Choroid plexus epithelial cell (primary cell): ENCODE measurements around the gene PDX1.
A peak's percentile ranks its signal among the peaks of the same experiment; 100 is the strongest.

Experiments
- DNase-seq: peaks from one replicate; pipeline ENCODE4 v3.0.0-alpha.2; 2010; ENCODE audit warnings: low read depth
- H3K4me3 ChIP-seq: 2 replicates; pipeline ENCODE4 v1.5.1; 2011; ENCODE audit warnings: low read depth, mild to moderate bottlenecking, control low read depth, low read length, moderate library complexity
- CTCF ChIP-seq: conservative IDR thresholded peaks from 2 replicates; pipeline ENCODE4 v1.5.1; 2011; ENCODE audit warnings: low read depth, mild to moderate bottlenecking, control low read depth, inconsistent platforms, low read length, moderate library complexity

The PDX1 gene

GRCh38 chr13:27942972-27943371, 23.2 kb downstream of the PDX1 start:
- DNase-seq: no peak
- no peak overlapping the region for H3K4me3 ChIP-seq
- no peak for TF ChIP-seq CTCF

GRCh38 chr13:27952876-27953675, 33.3 kb downstream of the PDX1 start:
- no peak for TF ChIP-seq CTCF
- DNase-seq: no peak
- no peak overlapping the region for H3K4me3 ChIP-seq

GRCh38 chr13:27953676-27954405, 34.0 kb downstream of the PDX1 start:
- peak; percentile 53 for TF ChIP-seq CTCF
- peak; percentile 63 for DNase-seq
- H3K4me3 ChIP-seq: peak overlapping the region; percentile 39

GRCh38 chr13:27954406-27954851, 34.6 kb downstream of the PDX1 start:
- TF ChIP-seq CTCF: no peak
- peak overlapping the region; percentile 39 for H3K4me3 ChIP-seq
- no peak for DNase-seq

- DNase-seq: no peak
- no peak for TF ChIP-seq CTCF
- no peak overlapping the region for H3K4me3 ChIP-seq
Observed at GRCh38 chr13:27955014-27955591, 35.3 kb downstream of the PDX1 start.

- no peak for TF ChIP-seq CTCF
- H3K4me3 ChIP-seq: no peak overlapping the region
- DNase-seq: no peak
Observed at GRCh38 chr13:27956576-27957300, 36.9 kb downstream of the PDX1 start.
